Retinal pigment epithelial cell (primary cell): ENCODE measurements around the gene ARNT2.

ENCODE experiments used
- DNase-seq: peaks from one replicate; pipeline ENCODE4 v3.0.0-alpha.2; 2010; ENCODE audit warnings: low read depth
- H3K4me3 ChIP-seq: 2 replicates; pipeline ENCODE4 v1.5.1; 2011; ENCODE audit warnings: mild to moderate bottlenecking, low read length, control low read depth, moderate library complexity
- CTCF ChIP-seq: conservative IDR thresholded peaks from 2 replicates; pipeline ENCODE4 v1.5.1; 2011; ENCODE audit warnings: low read depth, low read length, control low read depth, inconsistent platforms

ARNT2 gene

GRCh38 chr15:80568298-80568697 is 164.1 kb downstream of the ARNT2 start:
- H3K4me3 ChIP-seq: no peak overlapping the region
- no peak for DNase-seq
- TF ChIP-seq CTCF: no peak

GRCh38 chr15:80568876-80569605 is 164.9 kb downstream of the ARNT2 start:
- no peak for TF ChIP-seq CTCF
- DNase-seq: no peak
- no peak overlapping the region for H3K4me3 ChIP-seq

DNA sequence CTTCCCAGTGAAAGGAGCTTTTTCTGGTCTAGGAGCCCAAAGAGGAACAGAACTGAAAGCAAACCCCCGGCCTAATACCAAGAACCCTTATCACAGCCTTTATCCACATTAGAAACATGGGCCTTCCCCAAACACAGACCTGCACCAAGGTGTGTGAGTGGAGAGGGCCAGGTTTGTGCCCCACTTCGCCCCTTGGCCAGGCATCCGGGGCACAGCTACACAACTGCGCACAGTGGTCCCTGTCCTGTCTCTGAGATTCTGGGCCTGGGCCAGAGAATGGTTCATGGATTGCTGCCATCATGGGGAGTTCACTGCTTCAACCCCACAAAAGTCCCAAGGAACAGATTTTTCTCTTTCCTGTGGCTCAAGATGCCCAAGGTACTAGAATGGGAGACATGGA is 165.5 kb downstream of the ARNT2 start:
- no peak overlapping the region for H3K4me3 ChIP-seq
- DNase-seq: no peak
- TF ChIP-seq CTCF: no peak

DNA sequence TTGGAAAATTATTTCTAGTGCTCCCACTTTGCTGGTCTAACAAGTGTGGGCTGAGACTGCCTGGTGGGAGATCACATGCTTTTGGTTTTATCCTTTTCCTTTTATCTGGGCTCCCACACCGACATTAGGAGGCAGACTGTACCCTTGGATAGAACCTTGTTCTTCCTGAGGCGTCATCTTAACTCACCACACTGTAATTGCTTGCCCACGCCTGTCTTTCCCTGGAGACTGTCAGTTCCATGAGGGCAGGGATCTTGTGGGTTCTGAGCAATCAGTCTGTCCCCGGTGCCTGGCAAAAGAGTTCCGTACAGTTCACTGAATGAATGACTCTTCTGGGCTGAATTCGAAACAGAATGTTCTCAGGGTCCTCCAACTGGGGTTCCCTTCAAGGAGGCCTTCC is 166.4 kb downstream of the ARNT2 start:
- no peak overlapping the region for H3K4me3 ChIP-seq
- TF ChIP-seq CTCF: no peak
- DNase-seq: no peak

DNA sequence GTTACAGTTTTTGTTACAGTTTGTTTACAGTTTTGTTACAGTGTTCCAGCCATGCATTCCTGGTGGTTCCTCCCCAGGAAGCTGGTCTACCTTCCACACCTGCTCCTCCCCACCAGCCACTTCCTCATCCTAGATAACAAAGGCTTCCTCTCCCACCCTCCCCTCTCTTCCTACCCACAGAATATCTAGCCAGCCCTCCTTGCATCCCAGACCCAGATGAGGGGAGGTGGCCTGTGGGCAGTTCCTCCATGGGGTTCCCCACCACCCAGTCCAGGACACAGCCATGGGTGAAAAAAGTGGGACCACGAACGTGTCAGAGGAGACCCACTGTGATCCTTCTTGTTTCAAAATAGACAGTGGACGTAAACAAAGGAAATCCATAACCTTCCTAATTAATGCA is 168.2 kb downstream of the ARNT2 start:
- H3K4me3 ChIP-seq: no peak overlapping the region
- DNase-seq: no peak
- no peak for TF ChIP-seq CTCF

DNA sequence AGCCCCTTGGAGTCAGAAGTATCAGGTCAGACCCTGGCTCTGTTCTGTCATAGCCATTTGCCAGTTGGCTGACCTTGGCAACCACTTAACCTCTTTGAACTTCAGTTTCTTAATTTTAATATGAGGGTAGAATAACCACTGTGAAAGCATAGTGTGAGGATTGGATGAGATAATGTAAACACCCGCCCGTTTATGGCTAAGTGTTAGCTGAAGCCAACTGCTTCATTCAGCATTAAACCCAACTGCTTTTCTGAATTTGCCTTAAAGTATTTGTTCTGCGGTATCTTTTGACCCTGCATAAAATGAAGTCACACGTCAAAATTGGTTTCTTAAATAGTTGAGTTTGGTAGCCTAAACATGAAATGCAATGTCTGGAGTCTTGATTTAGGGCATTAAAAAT is 169.4 kb downstream of the ARNT2 start:
- H3K4me3 ChIP-seq: no peak overlapping the region
- TF ChIP-seq CTCF: no peak
- DNase-seq: no peak

GRCh38 chr15:80574590-80574989 is 170.4 kb downstream of the ARNT2 start:
- no peak for DNase-seq
- H3K4me3 ChIP-seq: no peak overlapping the region
- TF ChIP-seq CTCF: no peak
